Measurements from ENCODE around the gene AKAP7.

Gene AKAP7

GRCh38 chr6:131275273-131275672, 140.0 kb downstream of the AKAP7 start (continued):
- TF ChIP-seq WT1 (tag by site-specific recombination; IDR thresholded peaks at IDR 0.05) = no peak
- no peak for TF ChIP-seq ZNF404 (tag by site-specific recombination; IDR thresholded peaks at IDR 0.05)
- TF ChIP-seq ZNF777 (tag by site-specific recombination; IDR thresholded peaks at IDR 0.05; ENCODE audit: borderline replicate concordance) = no peak

- no peak overlapping the region for H3K4me3 ChIP-seq (ENCODE audit: low read depth, low read length)
- H3K36me3 ChIP-seq (ENCODE audit: control insufficient read depth in 2 of 2, insufficient read depth in 1 of 2, low read length in 2 of 2) = no peaks in the 10 kb centered on the region
- ChIA-PET CTCF (no interaction called here), POLR2A (no interaction called here)
- no peak overlapping the region for H3K27ac ChIP-seq (ENCODE audit: extremely low read depth, low read depth, low read length)
- TF ChIP-seq ZNF501 (tag by site-specific recombination; IDR thresholded peaks at IDR 0.05) (no peak), ZNF394 (tag by site-specific recombination; IDR thresholded peaks at IDR 0.05; ENCODE audit: borderline replicate concordance) (no peak), ZNF654 (tag by site-specific recombination; IDR thresholded peaks at IDR 0.05; ENCODE audit: low read depth) (no peak), ZXDB (tag by site-specific recombination; IDR thresholded peaks at IDR 0.05) (no peak), ZNF747 (tag by site-specific recombination; IDR thresholded peaks at IDR 0.05) (no peak), ZNF791 (tag by site-specific recombination; IDR thresholded peaks at IDR 0.05) (no peak), ZNF148 (tag by site-specific recombination; IDR thresholded peaks at IDR 0.05; ENCODE audit: borderline replicate concordance) (no peak), ZNF362 (tag by site-specific recombination; IDR thresholded peaks at IDR 0.05) (no peak), SP3 (tag by site-specific recombination; IDR thresholded peaks at IDR 0.05) (no peak), ZNF529 (tag by site-specific recombination; IDR thresholded peaks at IDR 0.05; ENCODE audit: insufficient replicate concordance) (no peak), ZBTB17 (tag by site-specific recombination; IDR thresholded peaks at IDR 0.05) (no peak), ZNF692 (tag by site-specific recombination; IDR thresholded peaks at IDR 0.05) (no peak), ZBTB8A (tag by site-specific recombination; IDR thresholded peaks at IDR 0.05) (no peak), MEIS1 (CRISPR knock-in tag; IDR thresholded peaks at IDR 0.05; ENCODE audit: borderline replicate concordance) (no peak), RBAK (tag by site-specific recombination; IDR thresholded peaks at IDR 0.05) (no peak)
- no peaks in the 10 kb centered on the region for H3K4me1 ChIP-seq (ENCODE audit: control insufficient read depth, insufficient read depth, low read length)
- no peaks in the 10 kb centered on the region for H3K9me3 ChIP-seq (ENCODE audit: control insufficient read depth, insufficient read depth, low read depth, low read length)
These were observed 142.3 kb downstream of the AKAP7 start for GRCh38 chr6:131277591-131277990.

GRCh38 chr6:131281471-131282270, 146.4 kb downstream of the AKAP7 start:
- Histone ChIP-seq H3K36me3 (ENCODE audit: control insufficient read depth in 2 of 2, insufficient read depth in 1 of 2, low read length in 2 of 2) (no peaks in the 10 kb centered on the region), H3K9me3 (ENCODE audit: control insufficient read depth, insufficient read depth, low read depth, low read length) (no peaks in the 10 kb centered on the region), H3K4me1 (ENCODE audit: control insufficient read depth, insufficient read depth, low read length) (no peaks in the 10 kb centered on the region), H3K27ac (ENCODE audit: extremely low read depth, low read depth, low read length) (no peak overlapping the region), H3K4me3 (ENCODE audit: low read depth, low read length) (no peak overlapping the region)
- ChIA-PET POLR2A (no interaction called here), CTCF (no interaction called here)
- TF ChIP-seq ZNF692 (tag by site-specific recombination; IDR thresholded peaks at IDR 0.05) (no peak), BCL11B (tag by site-specific recombination; IDR thresholded peaks at IDR 0.05; ENCODE audit: low read depth) (no peak), ZNF138 (tag by site-specific recombination; IDR thresholded peaks at IDR 0.05; ENCODE audit: borderline replicate concordance) (no peak), CTCF (tag by site-specific recombination; IDR thresholded peaks at IDR 0.05) (no peak), ZNF223 (tag by site-specific recombination; IDR thresholded peaks at IDR 0.05) (no peak), GLIS1 (tag by site-specific recombination; IDR thresholded peaks at IDR 0.05) (no peak), ZNF19 (tag by site-specific recombination; IDR thresholded peaks at IDR 0.05; ENCODE audit: low read depth) (no peak)
